GF-D8 (cell line): ENCODE data around the gene MYMX.

Experiments used
- DNase-seq: peaks from one replicate; lab custom pipeline; 2025; lab: John Stamatoyannopoulos, UW

The MYMX gene

GRCh38 chr6:44264154-44265006, 47.7 kb downstream of the MYMX start:
- DNase-seq = peak; percentile 67

GRCh38 chr6:44265007-44265721, 48.4 kb downstream of the MYMX start, which contains the start of gene NFKBIE:
TSS of gene NFKBIE (minus strand) at chr6:44265551. CDS start at chr6:44265346, 205 bp downstream.
- DNase-seq = peak; percentile 33

- no peak for DNase-seq
Measured at GRCh38 chr6:44265722-44266233, 49.1 kb downstream of the MYMX start.

GRCh38 chr6:44266347-44266746, 49.6 kb downstream of the MYMX start:
- DNase-seq = no peak

GRCh38 chr6:44267252-44267651, 50.5 kb downstream of the MYMX start:
- no peak for DNase-seq
